GM12878 (cell line): ENCODE measurements around the gene KRT79. TPM values are rescaled to one million over a fixed set of nuclear protein-coding genes. Genes with fewer than 3 reads are reported as not detected.

Experiments
- ATAC-seq: fragments of 200-7000 bp; cut with Tn5 transposase; 3 replicates; pipeline ENCODE4 v1.9.1; 2020; ENCODE audit warnings: mild to moderate bottlenecking, moderate library complexity
- BruUV-seq: library from RNA; stranded (reverse); fragments of 400-500 nt; replicated peaks from 2 replicates; lab custom pipeline; 2021; lab: Mats Ljungman, UMichigan
- CTCF ChIA-PET: fragments of 300-600 bp; sonication (Branson Sonifier 250); formaldehyde crosslinking; extraction: SDS; loops from one replicate; lab custom pipeline; 2021; ENCODE audit warnings: inconsistent platforms; lab: Yijun Ruan, JAX
- POLR2A ChIA-PET: fragments of 350-600 bp; formaldehyde crosslinking; extraction: SDS; loops from one replicate; lab custom pipeline; 2021; ENCODE audit warnings: inconsistent platforms; lab: Charles Lee
- RAD21 ChIA-PET: fragments of 300-600 bp; sonication (Branson Sonifier 250); formaldehyde crosslinking; loops from one replicate; lab custom pipeline; 2023; ENCODE audit warnings: antibody characterized with exemption; ENCODE audit not compliant: unreplicated experiment; lab: Charles Lee
- SMC1A ChIA-PET: fragments of 300-600 bp; sonication (Branson Sonifier 250); formaldehyde crosslinking; loops from one replicate; lab custom pipeline; 2023; ENCODE audit not compliant: unreplicated experiment, uncharacterized antibody; lab: Charles Lee
- DNase-seq: peaks from one replicate; pipeline ENCODE4 v3.0.0-alpha.2; 2011; ENCODE audit warnings: low read depth, low spot score
- FAIRE-seq: peaks from 3 replicates; lab custom pipeline; 2011; peaks lifted over from hg19 to GRCh38; lab: Jason Lieb, UNC
- H2AFZ ChIP-seq: 2 replicates; pipeline ENCODE4 v1.6.0; 2011; ENCODE audit warnings: low read depth, low read length, control low read depth; ENCODE audit not compliant: control insufficient read depth
- H3K27ac ChIP-seq: 2 replicates; pipeline ENCODE4 v1.5.1; 2011; ENCODE audit warnings: control low read depth; ENCODE audit not compliant: control insufficient read depth, insufficient read depth
- H3K27me3 ChIP-seq, 2 experiments: replicated peaks in 1 of 2; 2 replicates each; pipeline versions ENCODE4 v1.6.0 to v1.6.1; 2011; ENCODE audit warnings: low read length in 1 of 2; ENCODE audit not compliant: control insufficient read depth in 2 of 2, insufficient read depth in 2 of 2
- H3K36me3 ChIP-seq, 2 experiments: 2 replicates each; pipeline ENCODE4 v1.5.1; 2011; ENCODE audit warnings: low read length in 1 of 2; ENCODE audit not compliant: control insufficient read depth in 2 of 2, insufficient read depth in 2 of 2
- H3K4me1 ChIP-seq: 2 replicates; pipeline ENCODE4 v1.6.1; 2011; ENCODE audit warnings: mild to moderate bottlenecking, low read length, moderate library complexity, mixed read lengths; ENCODE audit not compliant: control insufficient read depth, insufficient read depth
- H3K4me2 ChIP-seq: 2 replicates; pipeline ENCODE4 v1.6.0; 2011; ENCODE audit warnings: control low read depth; ENCODE audit not compliant: control insufficient read depth, insufficient read depth
- H3K4me3 ChIP-seq: fragments of 200-600 bp; sonication (generic); 2 replicates; pipeline ENCODE4 v1.5.1; 2016
- H3K79me2 ChIP-seq: 2 replicates; pipeline ENCODE4 v1.6.0; 2011; ENCODE audit warnings: low read length; ENCODE audit not compliant: control insufficient read depth, insufficient read depth
- H3K9ac ChIP-seq: 2 replicates; pipeline ENCODE4 v1.8.0; 2011; ENCODE audit warnings: low read length, control low read depth, mixed read lengths; ENCODE audit not compliant: control insufficient read depth, insufficient read depth
- H3K9me3 ChIP-seq: replicated peaks from 3 replicates; pipeline ENCODE4 v1.5.1; 2011; ENCODE audit warnings: mild to moderate bottlenecking, low read length; ENCODE audit not compliant: control insufficient read depth, insufficient read depth
- H4K20me1 ChIP-seq: 2 replicates; pipeline ENCODE4 v1.6.0; 2011; ENCODE audit not compliant: control insufficient read depth, insufficient read depth
- CHD4 ChIP-seq: fragments of 200-600 bp; sonication (generic); IDR thresholded peaks from 2 replicates; pipeline ENCODE4 v1.6.1; 2016; ENCODE audit warnings: mild to moderate bottlenecking
- HDAC6 ChIP-seq: fragments of 200-600 bp; sonication (generic); IDR thresholded peaks from one replicate; pipeline ENCODE4 v1.8.0; 2017; ENCODE audit warnings: antibody characterized with exemption; ENCODE audit not compliant: unreplicated experiment
- IRF5 ChIP-seq: fragments of 450-650 bp; IDR thresholded peaks from 2 replicates; pipeline ENCODE4 v1.6.1; 2017; ENCODE audit warnings: borderline replicate concordance
- RAD51 ChIP-seq: fragments of 450-650 bp; IDR thresholded peaks from 2 replicates; pipeline ENCODE4 v1.6.1; 2016; ENCODE audit warnings: moderate library complexity, mild to moderate bottlenecking, inconsistent platforms
- SPI1 ChIP-seq: IDR thresholded peaks from 2 replicates; pipeline ENCODE4 v1.6.1; 2011; ENCODE audit warnings: low read depth, mild to moderate bottlenecking, low read length, moderate library complexity, borderline replicate concordance; ENCODE audit not compliant: insufficient read depth
- ZBTB40 ChIP-seq: fragments of 450-650 bp; IDR thresholded peaks from 2 replicates; pipeline ENCODE4 v1.6.1; 2016; ENCODE audit warnings: mild to moderate bottlenecking, moderate library complexity, borderline replicate concordance
- WGBS: methylation state at CpG from one replicate; pipeline ENCODE4 v1.1.6; 2016; ENCODE audit warnings: low lambda C conversion rate; ENCODE audit not compliant: insufficient replicate concordance, insufficient coverage; ENCODE audit errors: missing lambda C conversion rate; 5-methylcytosine and 5-hydroxymethylcytosine counted together
- in situ Hi-C: fragments of 300-500 bp; cut with MboI; formaldehyde crosslinking; loops from 9 replicates; pipeline ENCODE4 v1.14.3; 2018; ENCODE audit warnings: mixed read lengths
- intact Hi-C: fragments of 100-400 bp; cut with micrococcal nuclease; formaldehyde crosslinking; loops from one replicate; pipeline ENCODE4 v1.14.2; 2022; ENCODE audit not compliant: unreplicated experiment
- polyA plus RNA-seq, 11 experiments: library from polyadenylated mRNA; depleted of rRNA in 4 of 11; unstranded in 6 of 11; stranded (reverse) in 5 of 11; fragments of >200 nt; fragmentation: Nextera tagmentation in 4 of 11; fragmentation: Illumina TruSeq in 1 of 11; extraction: Ambion mirVana in 4 of 11; extraction: Trizol in 1 of 11; gene quantifications; 1 replicate in 1 of 11; 2 replicates in 10 of 11; pipeline versions ENCODE4 v1.2.1 to v1.2.3, GENCODE V29; 2011 to 2016; ENCODE audit warnings: inconsistent platforms in 2 of 11, missing spikeins in 2 of 11, low read depth in 1 of 11
- total RNA-seq, 4 experiments: library from RNA; depleted of rRNA in 3 of 4; stranded (reverse); fragments of >200 nt in 3 of 4; fragmentation: Illumina TruSeq in 1 of 4; extraction: Trizol in 1 of 4; gene quantifications; 2 replicates each; pipeline versions ENCODE4 v1.2.1 to v1.2.3, GENCODE V29; 2013 to 2021

KRT79 gene
- total and polyA plus RNA-seq, 10 of the 15 experiments (the other 5 are each of a cell fraction or from before 2014, with no cell fraction given) = 0.03 to 0.09 (median 0.07) TPM; not detected in 7

DNA sequence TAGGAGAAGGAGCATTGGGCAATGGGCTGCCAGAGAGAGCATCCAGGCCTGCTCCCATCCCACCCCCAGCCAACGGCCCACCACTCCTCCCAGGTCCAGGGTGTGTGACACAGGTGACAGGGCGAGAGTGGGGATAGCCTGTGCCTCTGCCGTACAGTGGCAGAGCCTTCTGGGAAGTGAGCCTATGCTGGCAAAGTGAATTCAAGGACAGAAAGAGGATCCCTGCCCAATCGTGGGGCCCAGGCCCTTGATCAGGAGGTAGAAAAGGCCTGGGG is 553 bp upstream of the KRT79 start:
- Histone ChIP-seq H3K9ac (no peak overlapping the region), H2AFZ (no peak overlapping the region)
- TF ChIP-seq CHD4 = no peak
- TF ChIP-seq, all 136 proteins: peak for 0
- H4K20me1 ChIP-seq = no peaks in the 10 kb centered on the region
- H3K79me2 ChIP-seq = no peaks in the 10 kb centered on the region
- no peaks in the 10 kb centered on the region for H3K36me3 ChIP-seq
- ChIA-PET SMC1A (no interaction called here), RAD21 (no interaction called here), CTCF (no interaction called here), POLR2A (no interaction called here)
- DNase-seq (no peak), ATAC-seq (no peak), FAIRE-seq (no peak)
- H3K27me3 ChIP-seq = peaks cover 5 to 9% of the 10 kb centered on the region in 2 experiments; a peak in 3 of 4 replicates
- H3K4me3 ChIP-seq = no peak overlapping the region
- H3K9me3 ChIP-seq = no peaks in the 10 kb centered on the region
- no peak overlapping the region for H3K4me2 ChIP-seq
- no TSS peak for BruUV-seq
- H3K4me1 ChIP-seq = no peaks in the 10 kb centered on the region
- intact Hi-C loops = no loop called here
- 25% methylated on average over 4 of the region's 4 CpGs for WGBS
- no peak overlapping the region for H3K27ac ChIP-seq
- in situ Hi-C loops = no loop called here

- no peak for FAIRE-seq
- Histone ChIP-seq H3K9me3 (no peaks in the 10 kb centered on the region), H3K9ac (no peak overlapping the region), H3K27me3 (peaks cover 5 to 7% of the 10 kb centered on the region in 2 experiments; a peak in 3 of 4 replicates), H3K4me3 (no peak overlapping the region), H2AFZ (no peak overlapping the region), H4K20me1 (no peaks in the 10 kb centered on the region), H3K4me2 (no peak overlapping the region), H3K27ac (no peak overlapping the region), H3K4me1 (no peaks in the 10 kb centered on the region), H3K79me2 (no peaks in the 10 kb centered on the region), H3K36me3 (no peaks in the 10 kb centered on the region)
- POLR2A ChIA-PET = no interaction called here
- CTCF ChIA-PET = interaction anchor here (0.6 kb wide), 1 partner anchor 49 kb away, joined by 3 read pairs; no protein-coding TSS in a partner anchor
- no peak for ATAC-seq
- RAD21 ChIA-PET = no interaction called here
- BruUV-seq = no TSS peak
- in situ Hi-C loops = no loop called here
- intact Hi-C loops = no loop called here
- SMC1A ChIA-PET = interaction anchor here (0.8 kb wide), 1 partner anchor 13 kb away, joined by 3 read pairs; no protein-coding TSS in a partner anchor
- no peak for DNase-seq
- 40% methylated on average over 20 of the region's 20 CpGs for WGBS
- TF ChIP-seq IRF5 (no peak), ZBTB40 (no peak), HDAC6 (no peak), SPI1 (no peak), RAD51 (no peak)
These were observed 866 bp downstream of the KRT79 start for GRCh38 chr12:52832985-52833905.
